Fibroblast of lung (primary cell): ENCODE measurements around the gene TACR1. TPM values are rescaled to one million over a fixed set of nuclear protein-coding genes. Genes with fewer than 3 reads are reported as not detected.

Experiments used
- DNase-seq, 2 donors: peaks; one replicate each; pipeline versions ENCODE4 v3.0.0 to v3.0.0-alpha.2; 2010; ENCODE audit warnings: low read depth in 2 of 2
- H2AFZ ChIP-seq: 2 replicates; pipeline ENCODE4 v1.5.1; 2012; ENCODE audit warnings: low read length, control low read depth, inconsistent platforms
- H3K27ac ChIP-seq: 2 replicates; pipeline ENCODE4 v1.5.1; 2011; ENCODE audit warnings: low read length, control low read depth; ENCODE audit not compliant: insufficient read depth
- H3K27me3 ChIP-seq: 2 replicates; pipeline ENCODE4 v1.5.1; 2011; ENCODE audit warnings: mild to moderate bottlenecking, low read length; ENCODE audit not compliant: control insufficient read depth, insufficient read depth
- H3K36me3 ChIP-seq: 2 replicates; pipeline ENCODE4 v1.5.1; 2011; ENCODE audit warnings: low read length; ENCODE audit not compliant: control insufficient read depth, insufficient read depth
- H3K4me1 ChIP-seq: 2 replicates; pipeline ENCODE4 v1.5.1; 2011; ENCODE audit warnings: low read length; ENCODE audit not compliant: control insufficient read depth, insufficient read depth; ENCODE audit errors: extremely low read depth
- H3K4me2 ChIP-seq: 2 replicates; pipeline ENCODE4 v1.5.1; 2011; ENCODE audit warnings: low read length, control low read depth; ENCODE audit not compliant: insufficient read depth; ENCODE audit errors: extremely low read depth
- H3K4me3 ChIP-seq, 4 experiments: fragments of 200-600 bp in 1 of 4; sonication (generic) in 1 of 4; replicated peaks in 1 of 4; 2 replicates each; pipeline ENCODE4 v1.5.1; 2011 to 2016; ENCODE audit warnings: low read length in 4 of 4, low read depth in 3 of 4, mild to moderate bottlenecking in 3 of 4, control low read depth in 2 of 4, inconsistent platforms in 1 of 4, mixed read lengths in 1 of 4; ENCODE audit not compliant: insufficient read depth in 1 of 4; ENCODE audit errors: control extremely low read depth in 1 of 4
- H3K79me2 ChIP-seq: 2 replicates; pipeline ENCODE4 v1.5.1; 2012; ENCODE audit warnings: mild to moderate bottlenecking, low read length, inconsistent platforms; ENCODE audit not compliant: control insufficient read depth, insufficient read depth
- H3K9ac ChIP-seq: 2 replicates; pipeline ENCODE4 v1.5.1; 2011; ENCODE audit warnings: mild to moderate bottlenecking, low read length, control low read depth; ENCODE audit not compliant: insufficient read depth
- H3K9me3 ChIP-seq: 2 replicates; pipeline ENCODE4 v1.5.1; 2012; ENCODE audit warnings: low read depth, low read length; ENCODE audit not compliant: control insufficient read depth, insufficient read depth
- H4K20me1 ChIP-seq: 2 replicates; pipeline ENCODE4 v1.5.1; 2011; ENCODE audit warnings: low read length; ENCODE audit not compliant: control insufficient read depth, insufficient read depth; ENCODE audit errors: extremely low read depth
- CTCF ChIP-seq, 2 donors: IDR thresholded peaks in 1 of 2; conservative IDR thresholded peaks in 1 of 2; 1 replicate in 1 of 2; 2 replicates in 1 of 2; pipeline ENCODE4 v1.5.1; 2011 to 2012; ENCODE audit warnings: low read length in 2 of 2, control low read depth in 1 of 2, inconsistent platforms in 1 of 2, low read depth in 1 of 2, mild to moderate bottlenecking in 1 of 2
- EZH2 ChIP-seq: IDR thresholded peaks from 2 replicates; pipeline ENCODE4 v1.5.1; 2012; ENCODE audit warnings: low read length, control low read depth, mild to moderate bottlenecking; ENCODE audit errors: missing control alignments
- polyA plus RNA-seq, 2 donors: library from polyadenylated mRNA; depleted of rRNA in 1 of 2; stranded (reverse) in 1 of 2; unstranded in 1 of 2; fragments of >200 nt; gene quantifications; 2 replicates each; pipeline ENCODE4 v1.2.1, GENCODE V29; 2011 to 2012; ENCODE audit warnings: missing spikeins in 1 of 2
- total RNA-seq: library from RNA; depleted of rRNA; stranded (reverse); fragments of >200 nt; gene quantifications from 2 replicates; pipeline ENCODE4 v1.2.1, GENCODE V29; 2014

Gene TACR1
- total and polyA plus RNA-seq, 2 donors (not counting 1 experiment from before 2014, with no cell fraction given) = 0.05 to 0.17 TPM

- Histone ChIP-seq H2AFZ (no peak overlapping the region), H3K27ac (no peak overlapping the region), H3K9ac (no peak overlapping the region)
Measured at GRCh38 chr2:75031906-75032803, 167.2 kb downstream of the TACR1 start.

GRCh38 chr2:75031171-75031570 lies 168.1 kb downstream of the TACR1 start:
- Histone ChIP-seq H2AFZ (no peak overlapping the region), H3K27ac (no peak overlapping the region), H3K79me2 (no peaks in the 10 kb centered on the region), H3K9me3 (no peaks in the 10 kb centered on the region), H3K4me1 (no peaks in the 10 kb centered on the region), H3K27me3 (no peaks in the 10 kb centered on the region), H3K9ac (no peak overlapping the region), H3K4me2 (no peak overlapping the region), H3K36me3 (no peaks in the 10 kb centered on the region), H4K20me1 (no peaks in the 10 kb centered on the region), H3K4me3 (no peak overlapping the region)
- DNase-seq = no peak
- TF ChIP-seq CTCF (conservative IDR thresholded peaks at IDR 0.05 in 1 of 2, IDR thresholded peaks at IDR 0.05 in 1 of 2; ENCODE audit: low read depth in 1 of 2, low read length in 2 of 2) (no peak), EZH2 (no peak)

More at GRCh38 chr2:75031906-75032803, 167.2 kb downstream of the TACR1 start:
- no peak for DNase-seq
- H3K4me1 ChIP-seq = no peaks in the 10 kb centered on the region
- no peaks in the 10 kb centered on the region for H3K9me3 ChIP-seq
- no peak overlapping the region for H3K4me2 ChIP-seq
- no peaks in the 10 kb centered on the region for H3K36me3 ChIP-seq
- no peaks in the 10 kb centered on the region for H3K27me3 ChIP-seq
- TF ChIP-seq EZH2 (no peak), CTCF (conservative IDR thresholded peaks at IDR 0.05 in 1 of 2, IDR thresholded peaks at IDR 0.05 in 1 of 2; ENCODE audit: low read depth in 1 of 2, low read length in 2 of 2) (no peak)
- H4K20me1 ChIP-seq = no peaks in the 10 kb centered on the region
- H3K79me2 ChIP-seq = no peaks in the 10 kb centered on the region
- H3K4me3 ChIP-seq = no peak overlapping the region

- Histone ChIP-seq H3K4me2 (no peak overlapping the region), H3K27me3 (no peaks in the 10 kb centered on the region), H3K9ac (no peak overlapping the region), H3K27ac (no peak overlapping the region), H2AFZ (no peak overlapping the region), H4K20me1 (no peaks in the 10 kb centered on the region), H3K79me2 (no peaks in the 10 kb centered on the region), H3K4me3 (no peak overlapping the region), H3K4me1 (no peaks in the 10 kb centered on the region), H3K9me3 (no peaks in the 10 kb centered on the region), H3K36me3 (no peaks in the 10 kb centered on the region)
- TF ChIP-seq EZH2 (no peak), CTCF (conservative IDR thresholded peaks at IDR 0.05 in 1 of 2, IDR thresholded peaks at IDR 0.05 in 1 of 2; ENCODE audit: low read depth in 1 of 2, low read length in 2 of 2) (no peak)
- no peak for DNase-seq
Measured at GRCh38 chr2:75030218-75031009, 168.9 kb downstream of the TACR1 start.
